Hair follicular keratinocyte (primary cell): ENCODE results near the gene NLE1. TPM values are rescaled to one million over a fixed set of nuclear protein-coding genes. Genes with fewer than 3 reads are reported as not detected.

ENCODE experiments used
- total RNA-seq: library from RNA; depleted of rRNA; stranded (reverse); fragments of >200 nt; gene quantifications from 2 replicates; pipeline ENCODE4 v1.2.3, GENCODE V29; 2015

The NLE1 gene
- 26.0 and 34.0 TPM in 2 replicates for total RNA-seq

GRCh38 chr17:35141681-35142466, at the start of gene NLE1:
TSS of gene NLE1 (minus strand) at chr17:35142303. CDS start at chr17:35142275, 28 bp downstream.

GRCh38 chr17:35147375-35147905, 5.3 kb upstream of the NLE1 start, which contains the start of gene UNC45B:
TSS of gene UNC45B (plus strand) at chr17:35147817. CDS start at chr17:35148264, 447 bp downstream.

GRCh38 chr17:35121315-35121714, 20.8 kb downstream of the NLE1 start, which contains the start of gene FNDC8:
TSS of gene FNDC8 (plus strand) at chr17:35121615. CDS start at chr17:35121694, 79 bp downstream.

GRCh38 chr17:35119370-35120165, 22.5 kb downstream of the NLE1 start, which contains the start of gene RAD51D:
TSS of gene RAD51D (minus strand) at chr17:35119860. CDS start at chr17:35119613, 247 bp downstream.

Other genes starting within 250 kb of the NLE1 start
- 0.62 and 0.91 TPM in 2 replicates for gene CCT6B, start 180.8 kb downstream of the NLE1 start, total RNA-seq
- 9.5 and 12.8 TPM in 2 replicates for gene ZNF830, start 180.8 kb downstream of the NLE1 start, total RNA-seq
- 23.9 and 28.1 TPM in 2 replicates for gene LIG3, start 161.8 kb downstream of the NLE1 start, total RNA-seq
- 18.5 and 25.1 TPM in 2 replicates for gene RFFL, start 78.6 kb downstream of the NLE1 start, total RNA-seq
- gene RAD51D, start 22.4 kb downstream of the NLE1 start, total RNA-seq: 5.9 and 15.5 TPM in 2 replicates
- not detected in 2 replicates for gene FNDC8, start 20.7 kb downstream of the NLE1 start, total RNA-seq
- gene UNC45B, start 5.5 kb upstream of the NLE1 start, total RNA-seq: under 0.01 TPM in 1 of 2 replicates, not detected in the other
- not detected in 2 replicates for gene SLC35G3, start 52.1 kb upstream of the NLE1 start, total RNA-seq
- gene SLFN5, start 100.8 kb upstream of the NLE1 start, total RNA-seq: 30.3 and 53.1 TPM in 2 replicates
- 0.16 and 2.0 TPM in 2 replicates for gene SLFN11, start 231.3 kb upstream of the NLE1 start, total RNA-seq